ENCODE data around the gene SNRPB2.

GRCh38 chr20:16778159-16778558 is 48.3 kb downstream of the SNRPB2 start:
- TF ChIP-seq, protein P1, sequence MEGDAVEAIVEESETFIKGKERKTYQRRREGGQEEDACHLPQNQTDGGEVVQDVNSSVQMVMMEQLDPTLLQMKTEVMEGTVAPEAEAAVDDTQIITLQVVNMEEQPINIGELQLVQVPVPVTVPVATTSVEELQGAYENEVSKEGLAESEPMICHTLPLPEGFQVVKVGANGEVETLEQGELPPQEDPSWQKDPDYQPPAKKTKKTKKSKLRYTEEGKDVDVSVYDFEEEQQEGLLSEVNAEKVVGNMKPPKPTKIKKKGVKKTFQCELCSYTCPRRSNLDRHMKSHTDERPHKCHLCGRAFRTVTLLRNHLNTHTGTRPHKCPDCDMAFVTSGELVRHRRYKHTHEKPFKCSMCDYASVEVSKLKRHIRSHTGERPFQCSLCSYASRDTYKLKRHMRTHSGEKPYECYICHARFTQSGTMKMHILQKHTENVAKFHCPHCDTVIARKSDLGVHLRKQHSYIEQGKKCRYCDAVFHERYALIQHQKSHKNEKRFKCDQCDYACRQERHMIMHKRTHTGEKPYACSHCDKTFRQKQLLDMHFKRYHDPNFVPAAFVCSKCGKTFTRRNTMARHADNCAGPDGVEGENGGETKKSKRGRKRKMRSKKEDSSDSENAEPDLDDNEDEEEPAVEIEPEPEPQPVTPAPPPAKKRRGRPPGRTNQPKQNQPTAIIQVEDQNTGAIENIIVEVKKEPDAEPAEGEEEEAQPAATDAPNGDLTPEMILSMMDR (IDR thresholded peaks at IDR 0.05): no peak
- TF ChIP-seq POLR2A (IDR thresholded peaks at IDR 0.05): no peak
